ENCODE data around the gene MIEN1. TPM values are rescaled to one million over a fixed set of nuclear protein-coding genes. Genes with fewer than 3 reads are reported as not detected.

MIEN1 gene
- total RNA-seq, 1 experiment from 2014 or later: 50.8 TPM

- H3K79me2 ChIP-seq (ENCODE audit: insufficient read depth, low read length): peaks cover 2% of the 10 kb centered on the region; the same call in 1 of the 2 replicates
- TF ChIP-seq, protein P1, sequence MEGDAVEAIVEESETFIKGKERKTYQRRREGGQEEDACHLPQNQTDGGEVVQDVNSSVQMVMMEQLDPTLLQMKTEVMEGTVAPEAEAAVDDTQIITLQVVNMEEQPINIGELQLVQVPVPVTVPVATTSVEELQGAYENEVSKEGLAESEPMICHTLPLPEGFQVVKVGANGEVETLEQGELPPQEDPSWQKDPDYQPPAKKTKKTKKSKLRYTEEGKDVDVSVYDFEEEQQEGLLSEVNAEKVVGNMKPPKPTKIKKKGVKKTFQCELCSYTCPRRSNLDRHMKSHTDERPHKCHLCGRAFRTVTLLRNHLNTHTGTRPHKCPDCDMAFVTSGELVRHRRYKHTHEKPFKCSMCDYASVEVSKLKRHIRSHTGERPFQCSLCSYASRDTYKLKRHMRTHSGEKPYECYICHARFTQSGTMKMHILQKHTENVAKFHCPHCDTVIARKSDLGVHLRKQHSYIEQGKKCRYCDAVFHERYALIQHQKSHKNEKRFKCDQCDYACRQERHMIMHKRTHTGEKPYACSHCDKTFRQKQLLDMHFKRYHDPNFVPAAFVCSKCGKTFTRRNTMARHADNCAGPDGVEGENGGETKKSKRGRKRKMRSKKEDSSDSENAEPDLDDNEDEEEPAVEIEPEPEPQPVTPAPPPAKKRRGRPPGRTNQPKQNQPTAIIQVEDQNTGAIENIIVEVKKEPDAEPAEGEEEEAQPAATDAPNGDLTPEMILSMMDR (conservative IDR thresholded peaks at IDR 0.05): no peak
- no peak overlapping the region for H2BK15ac ChIP-seq (ENCODE audit: low read depth, low read length)
- no peak overlapping the region for H4K5ac ChIP-seq (ENCODE audit: insufficient read length, low read depth, low read length)
- Mint-ChIP-seq H3K4me3 (peak overlapping the region; percentile 85 to 87), H3K9me3 (no peaks in the 10 kb centered on the region), H3K27ac (peak overlapping the region; percentile 91 to 99 (median 98)), H3K36me3 (ENCODE audit: insufficient read depth in 1 of 3, low read depth in 3 of 3) (peaks cover 5 to 24% (median 17%) of the 10 kb centered on the region in 3 experiments; a peak in 6 of 7 replicates), H3K4me1 (peaks cover 31 to 38% of the 10 kb centered on the region in 2 experiments), H3K27me3 (ENCODE audit: low read depth) (peaks cover 3% of the 10 kb centered on the region; the same call in 1 of the 2 replicates)
- H3K9ac ChIP-seq (ENCODE audit: extremely low read depth, insufficient read length, low read length): peak overlapping the region; percentile 69
- H3K4ac ChIP-seq (ENCODE audit: low read depth, low read length): no peak overlapping the region
- no peak overlapping the region for H4K8ac ChIP-seq (replicated peaks; ENCODE audit: insufficient read length, low read depth, low read length)
- no peak overlapping the region for H3T11ph ChIP-seq (ENCODE audit: low read length)
- peaks cover 27% of the 10 kb centered on the region for H3K23me2 ChIP-seq (ENCODE audit: insufficient read length, low read depth, low read length, poor library complexity, severe bottlenecking)
- no peaks in the 10 kb centered on the region for H4K20me1 ChIP-seq (ENCODE audit: control insufficient read depth, insufficient read depth, insufficient read length)
- peak overlapping the region; percentile 60 for H3K18ac ChIP-seq (ENCODE audit: insufficient read length, low read depth, low read length)
- no peak overlapping the region for H2BK12ac ChIP-seq (ENCODE audit: insufficient read length, low read depth, low read length)
- no peak overlapping the region for H2BK120ac ChIP-seq (ENCODE audit: low read depth, low read length, poor library complexity, severe bottlenecking)
- no peaks in the 10 kb centered on the region for H3K9me3 ChIP-seq (ENCODE audit: control insufficient read depth, low read depth, low read length)
- no peak overlapping the region for H2BK20ac ChIP-seq (ENCODE audit: low read depth, low read length, poor library complexity, severe bottlenecking)
- no peaks in the 10 kb centered on the region for H3K27me3 ChIP-seq (ENCODE audit: insufficient read depth, low read length)
- peak overlapping the region; percentile 77 for H3K27ac ChIP-seq (ENCODE audit: insufficient read length, low read depth, low read length)
- H3K14ac ChIP-seq (ENCODE audit: insufficient read depth, low read length): no peak overlapping the region
- no peaks in the 10 kb centered on the region for H3K79me1 ChIP-seq (ENCODE audit: insufficient read depth, low read depth, low read length, poor library complexity, severe bottlenecking)
- DNase-seq: peak; percentile 90
- no peak overlapping the region for H4K91ac ChIP-seq (ENCODE audit: insufficient read length, low read depth, low read length)
- H3K4me2 ChIP-seq (ENCODE audit: insufficient read depth, insufficient read length, low read length): peak overlapping the region; percentile 73
- WGBS (ENCODE audit: extremely low coverage, insufficient read length, low lambda C conversion rate): no CpG with 5 or more reads among the region's 32 CpGs
- H3K56ac ChIP-seq (ENCODE audit: insufficient read length, low read depth, low read length): no peak overlapping the region
- no peak overlapping the region for H3K23ac ChIP-seq (ENCODE audit: insufficient read length, low read depth, low read length)
- no peak overlapping the region for H2AK5ac ChIP-seq (ENCODE audit: insufficient read length, low read length)
- no peak overlapping the region for H2BK5ac ChIP-seq (ENCODE audit: insufficient read length, low read length)
- peaks cover 3% of the 10 kb centered on the region; the same call in 1 of the 2 replicates for H3K4me1 ChIP-seq (ENCODE audit: insufficient read depth, low read length)
- H2AFZ ChIP-seq (ENCODE audit: low read length): no peak overlapping the region
Observed at GRCh38 chr17:39738983-39739884, 8.9 kb upstream of the MIEN1 start.

Measured in H9 (cell line).